Stimulated activated CD8-positive, alpha-beta memory T cell treated with anti-CD3 and anti-CD28 coated beads, Interleukin-15, amount 100 ng/mL, for 48 hours (primary cell): ENCODE data around the gene UBAC2.

Source experiments
- DNase-seq, 2 donors: peaks; one replicate each; pipeline ENCODE4 v3.0.0-alpha.2; 2020; ENCODE audit warnings: low read depth in 2 of 2

UBAC2 gene

DNA sequence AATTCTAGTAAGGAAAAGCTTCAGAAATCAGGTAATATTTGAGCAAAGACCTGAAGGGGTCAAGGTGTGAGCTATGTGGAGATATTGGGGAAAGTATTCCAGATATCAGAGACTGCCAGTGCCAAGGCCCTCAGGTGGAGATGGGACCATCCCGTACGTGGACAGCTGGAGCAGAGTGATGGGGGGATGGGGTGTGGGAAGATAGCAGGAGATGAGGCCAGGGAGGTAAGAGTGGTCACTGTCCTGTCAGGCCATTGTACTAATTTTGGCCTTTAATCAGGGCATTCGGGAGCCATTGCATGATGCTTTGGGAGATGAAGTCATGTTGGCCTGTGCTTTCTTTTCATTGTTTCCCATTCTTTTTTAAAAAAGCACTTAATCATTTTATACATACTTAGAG lies 70.6 kb downstream of the UBAC2 start:
- no peak for DNase-seq

DNA sequence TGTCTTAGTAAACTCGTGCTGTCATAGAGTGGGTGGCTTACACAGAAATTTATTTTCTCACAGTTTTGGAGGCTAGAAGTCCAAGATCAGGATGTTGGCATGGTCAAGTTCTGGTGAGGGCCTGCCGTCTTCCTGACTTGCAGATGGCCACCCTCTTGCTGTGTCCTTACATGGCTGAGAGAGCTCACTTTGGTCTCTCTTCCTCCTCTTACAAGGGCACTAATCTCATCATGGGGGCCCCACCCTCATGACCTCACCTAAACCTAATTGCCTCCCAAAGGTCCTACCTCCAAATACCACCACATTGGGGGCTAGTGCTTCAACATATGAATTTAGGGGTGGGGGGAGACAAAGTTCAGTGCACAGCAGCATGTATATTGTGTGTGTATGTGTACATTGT lies 71.8 kb downstream of the UBAC2 start:
- DNase-seq: no peak

DNA sequence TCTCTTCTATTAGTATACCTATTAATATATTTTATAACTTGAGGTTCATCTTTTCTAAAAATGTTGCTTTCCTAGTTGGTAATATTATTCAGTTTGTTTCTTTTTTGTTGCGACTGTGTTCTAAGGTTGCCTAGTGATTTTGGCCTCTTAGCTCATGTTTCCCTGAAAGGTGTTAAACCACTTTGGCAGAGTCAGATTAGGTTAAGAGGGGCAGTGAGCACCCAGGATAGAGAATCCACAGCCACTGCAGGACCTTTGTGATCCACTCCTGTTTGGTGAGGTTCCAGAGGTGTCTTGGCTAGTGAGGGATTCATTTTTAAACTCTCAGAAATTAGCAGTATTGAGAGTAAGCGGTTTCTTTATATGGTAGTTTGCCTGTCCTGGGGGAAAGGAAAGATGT lies 72.5 kb downstream of the UBAC2 start:
- DNase-seq: no peak

DNA sequence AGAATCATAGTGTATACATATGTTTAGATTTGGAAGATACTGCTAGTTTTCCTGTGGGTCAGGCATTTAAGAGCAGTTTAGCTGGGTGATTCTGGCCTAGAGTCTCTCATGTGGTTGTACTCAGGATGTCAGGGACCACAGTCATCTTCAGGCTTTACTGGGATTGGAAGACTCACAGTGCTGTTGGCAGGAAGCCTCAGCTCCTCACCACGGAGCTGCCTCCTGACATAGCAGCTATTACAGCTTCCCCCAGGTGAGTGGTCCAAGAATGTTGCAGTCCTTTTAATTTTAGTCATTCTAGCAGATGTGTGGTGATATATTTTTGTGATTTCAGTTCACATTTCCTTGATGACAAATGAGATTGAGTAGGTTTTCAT lies 74.4 kb downstream of the UBAC2 start:
- DNase-seq: peak; percentile 31 to 50

DNA sequence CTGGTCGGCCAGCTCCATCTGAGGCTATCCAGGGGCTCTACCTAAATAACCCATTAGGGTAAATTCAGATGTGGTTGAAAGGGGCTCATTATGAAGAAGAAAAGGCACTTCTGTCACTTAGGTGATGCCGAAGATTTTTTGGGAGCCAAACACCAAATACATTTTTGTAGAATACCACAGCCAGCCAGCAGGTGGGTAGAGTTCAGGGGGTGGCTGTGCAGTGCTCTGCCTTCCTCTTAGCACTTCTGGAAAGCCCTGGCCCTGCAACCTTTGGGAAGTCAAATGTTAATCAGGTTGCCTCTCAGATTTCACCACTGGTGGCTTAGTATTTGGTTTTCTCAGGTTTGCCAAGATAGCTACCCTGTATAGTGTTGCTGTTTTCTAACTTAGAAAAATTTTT lies 76.1 kb downstream of the UBAC2 start:
- no peak for DNase-seq

DNA sequence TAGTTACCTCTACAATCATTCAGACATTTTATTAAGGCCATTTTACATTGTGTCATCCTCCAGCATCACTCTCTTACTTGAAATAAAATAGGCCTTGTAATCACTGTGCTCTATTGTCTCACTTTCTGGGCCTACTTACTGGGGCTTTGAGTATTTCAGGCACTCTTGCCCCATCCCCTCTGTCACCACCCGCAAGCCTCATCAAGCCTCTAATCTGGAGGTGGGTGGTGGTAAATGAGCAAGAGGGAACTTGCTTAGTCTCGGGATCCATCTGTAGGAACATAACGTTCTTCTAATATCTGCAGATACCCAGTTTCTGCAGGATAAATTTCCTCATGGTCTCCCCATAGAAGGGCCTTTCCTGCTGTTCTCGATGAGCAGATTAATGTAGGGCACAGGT lies 77.0 kb downstream of the UBAC2 start:
- DNase-seq: no peak

DNA sequence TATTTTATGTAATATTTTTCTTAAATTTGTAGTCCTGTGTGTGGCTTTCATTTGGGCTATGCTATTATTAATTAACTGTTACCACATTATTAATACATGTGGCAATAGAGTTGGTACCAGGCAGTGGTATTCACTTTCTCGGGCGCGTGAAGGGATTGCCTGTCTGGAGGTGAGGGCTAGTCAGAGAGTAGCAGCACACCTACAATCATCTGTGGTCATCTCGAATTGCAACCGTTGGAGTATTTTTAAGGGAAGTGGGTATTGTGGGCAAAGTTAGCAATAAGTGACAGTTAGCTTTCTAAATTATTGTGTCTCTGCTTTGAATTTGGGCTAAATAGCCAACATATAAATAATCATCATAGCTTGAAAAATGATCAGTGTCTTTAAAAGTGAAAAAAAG lies 77.5 kb downstream of the UBAC2 start:
- DNase-seq: no peak

DNA sequence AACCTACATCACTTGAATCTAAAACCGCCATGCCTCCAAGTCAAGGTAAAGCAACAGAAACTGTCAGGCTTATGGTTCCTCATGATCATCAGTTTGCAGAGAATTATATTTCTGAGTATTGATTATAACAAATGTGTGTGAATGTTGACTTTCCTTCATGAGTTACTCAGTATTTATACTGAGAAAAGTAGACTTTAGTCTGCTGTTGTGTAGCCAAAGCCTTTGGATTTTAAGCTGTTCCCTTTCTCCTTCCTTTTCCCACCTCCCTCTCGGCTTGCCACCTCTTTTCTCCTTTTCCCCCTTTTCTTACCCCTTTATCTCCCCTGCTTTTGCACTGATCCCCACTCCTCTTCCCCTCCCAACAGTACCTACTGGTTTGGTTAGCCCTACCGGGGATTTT lies 78.2 kb downstream of the UBAC2 start:
- no peak for DNase-seq

DNA sequence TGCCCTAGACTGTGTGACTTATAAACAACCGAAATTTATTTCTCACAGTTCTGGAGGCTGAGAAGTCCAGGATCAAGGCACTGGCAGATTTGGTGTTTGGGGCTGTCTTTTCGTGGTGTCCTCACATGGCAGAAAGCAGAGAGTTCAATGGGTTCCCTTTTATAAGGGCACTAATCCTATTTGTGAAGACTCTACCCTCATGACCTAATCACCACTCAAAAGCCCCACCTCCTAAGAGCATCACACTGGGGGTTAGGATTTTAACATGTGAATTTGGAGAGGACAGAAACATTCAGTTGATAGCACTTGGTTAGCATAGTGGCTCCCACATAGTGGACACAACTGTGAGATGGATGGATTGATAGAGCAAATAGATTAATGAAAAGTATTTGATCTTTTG lies 79.0 kb downstream of the UBAC2 start:
- DNase-seq: no peak

DNA sequence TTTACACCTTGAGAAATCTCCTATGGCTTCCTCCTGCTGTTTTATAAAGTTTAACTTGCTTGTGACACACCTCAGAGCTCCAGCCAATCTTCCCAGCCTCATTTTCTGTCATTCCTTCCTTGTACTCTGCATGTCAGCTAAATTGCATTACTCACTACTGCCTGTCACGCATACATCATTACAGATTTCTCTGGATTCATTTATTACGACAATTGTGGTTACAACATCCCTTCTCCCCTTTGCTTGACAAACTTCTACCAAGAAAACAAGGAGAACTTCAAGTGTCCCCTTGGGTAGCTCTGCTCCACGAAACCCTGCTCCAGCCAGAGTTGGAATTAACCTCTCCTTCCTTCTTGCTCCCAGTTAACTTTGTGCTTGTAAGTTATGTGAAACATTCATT lies 79.5 kb downstream of the UBAC2 start:
- no peak for DNase-seq

DNA sequence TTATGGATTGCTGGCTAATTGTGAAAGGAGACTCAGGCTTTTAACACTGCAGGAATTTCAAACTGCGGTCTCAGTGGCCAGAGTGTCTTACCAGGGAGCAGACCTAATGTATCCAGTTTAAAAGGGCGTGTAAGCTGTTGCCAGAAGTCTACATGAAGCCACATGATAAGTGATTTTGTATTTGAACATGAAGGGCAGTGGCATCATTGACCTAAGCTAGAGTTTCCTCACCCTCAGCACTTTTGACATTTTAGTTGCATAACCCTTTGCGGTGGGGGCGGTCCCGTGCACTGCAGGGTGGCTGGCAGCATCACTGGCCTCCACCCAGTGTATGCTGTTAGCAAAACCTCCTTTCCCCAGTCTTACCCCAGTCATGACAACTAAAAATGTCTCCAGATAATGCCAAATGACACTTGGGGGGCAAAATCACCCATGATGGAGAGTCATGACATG lies 81.2 kb downstream of the UBAC2 start:
- DNase-seq: no peak

DNA sequence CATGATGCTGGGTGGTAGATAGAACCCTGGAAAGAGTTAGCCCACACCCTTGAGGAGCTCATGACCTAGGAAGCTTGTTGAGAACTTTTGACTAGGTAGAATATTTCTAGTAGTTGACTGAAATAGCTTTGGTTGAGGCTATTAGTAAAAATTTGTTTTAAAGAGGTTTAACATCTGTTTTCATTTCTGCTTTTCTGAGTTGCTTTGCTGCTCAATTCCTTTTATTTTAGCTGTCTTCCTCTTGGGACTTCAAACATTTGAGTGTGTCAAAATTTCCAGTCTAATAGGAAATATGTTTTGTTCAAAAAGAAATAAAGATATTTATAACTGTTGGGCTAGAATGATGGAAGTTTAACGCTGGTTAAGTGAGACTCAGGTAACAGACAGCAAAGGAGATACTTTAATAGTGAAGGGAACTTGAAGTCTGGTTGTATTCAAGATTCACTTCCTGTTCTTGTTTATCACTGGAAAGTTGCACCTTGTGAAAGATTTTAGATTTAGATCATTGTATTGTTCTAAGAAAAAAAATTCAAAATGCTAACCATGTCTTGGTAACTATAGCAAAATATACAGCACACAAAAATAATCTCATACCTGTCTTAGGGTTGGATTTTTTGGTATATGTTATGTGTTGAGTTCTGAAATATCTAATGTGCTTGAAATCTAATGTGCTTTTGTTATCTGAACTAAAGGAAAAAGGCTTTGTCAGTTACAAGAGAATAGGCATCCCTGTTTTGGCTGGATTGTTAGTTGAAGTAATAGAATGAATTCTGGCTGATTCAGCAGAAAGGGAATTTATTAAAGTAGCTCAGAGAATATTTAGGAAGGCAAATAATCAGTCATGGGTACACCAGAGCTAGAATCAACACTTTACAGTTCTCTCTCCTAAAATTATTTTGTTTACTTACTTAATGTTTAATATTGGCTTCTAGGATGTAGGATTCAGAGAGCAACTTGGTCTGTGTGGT lies 81.9 kb downstream of the UBAC2 start:
- DNase-seq: no peak

DNA sequence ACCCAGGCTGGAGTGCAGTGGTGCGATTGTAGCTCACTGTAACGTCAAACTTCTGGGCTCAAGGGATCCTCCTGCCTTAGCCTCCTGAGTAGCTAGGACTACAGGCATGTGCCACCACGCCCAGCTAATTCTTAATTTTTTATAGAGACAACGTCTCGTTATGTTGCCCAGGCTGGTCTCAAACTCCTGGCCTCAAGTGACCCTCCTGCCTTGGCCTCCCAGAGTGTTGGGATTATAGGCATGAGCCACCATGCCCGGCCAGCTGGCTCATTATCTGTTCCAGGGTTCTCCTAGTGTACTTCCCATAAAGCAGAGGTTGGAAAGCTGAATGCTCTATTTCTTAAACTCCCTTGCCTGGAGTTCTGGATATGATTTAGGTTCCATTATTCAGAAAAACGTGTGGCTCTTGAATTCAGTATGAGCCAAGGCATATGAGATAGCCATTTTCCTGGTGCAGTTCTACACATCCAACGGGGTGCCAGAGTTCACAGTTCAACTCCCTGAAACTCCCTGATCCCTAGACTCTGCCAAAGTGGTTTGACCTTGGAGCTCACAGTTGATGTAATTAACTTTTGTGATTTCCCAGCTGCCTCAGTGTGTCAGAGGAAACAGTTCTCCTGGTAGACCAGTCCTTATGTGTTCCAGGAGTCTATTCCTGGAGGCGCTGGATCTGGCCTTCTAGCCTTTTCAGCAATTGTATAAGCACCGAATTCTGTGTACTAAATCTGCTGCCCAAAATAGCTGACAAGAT lies 85.0 kb downstream of the UBAC2 start:
- DNase-seq: no peak

DNA sequence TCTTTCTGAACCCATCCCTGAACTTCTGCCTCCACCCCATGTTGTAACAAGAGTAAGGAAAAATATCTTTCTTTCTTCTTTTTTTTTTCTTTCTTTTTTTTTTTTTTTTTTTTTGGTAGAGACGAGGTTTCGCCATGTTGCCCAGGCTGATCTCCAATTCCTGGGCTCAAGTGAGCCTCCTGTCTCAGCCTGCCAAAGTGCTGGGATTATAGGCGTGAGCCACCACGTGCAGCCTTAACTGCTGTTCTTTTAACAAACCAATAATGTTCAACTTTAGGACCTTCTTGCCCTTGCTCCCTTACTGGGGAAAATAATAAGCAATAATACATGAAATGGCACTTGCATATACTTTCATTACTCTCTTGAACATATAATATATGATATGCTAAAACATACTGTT lies 86.9 kb downstream of the UBAC2 start:
- no peak for DNase-seq

DNA sequence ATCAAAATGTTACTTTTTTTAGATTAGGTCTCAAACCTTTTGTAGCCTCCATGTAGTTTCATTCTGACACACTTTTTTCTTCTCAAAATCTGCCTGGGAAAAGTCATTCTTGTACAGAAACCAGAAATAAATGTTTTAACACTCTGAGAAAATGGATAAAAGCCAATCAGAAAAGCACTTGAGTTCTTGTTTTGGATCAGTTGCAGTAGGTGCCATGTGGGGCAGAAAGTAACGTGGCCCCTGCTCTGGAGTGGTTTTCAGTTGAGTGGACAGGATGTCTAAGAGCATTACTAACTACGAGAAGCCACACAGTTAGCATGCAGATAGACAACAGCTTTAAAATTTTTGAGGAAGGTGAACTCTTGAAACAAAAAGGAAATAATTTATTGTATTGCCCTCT lies 87.4 kb downstream of the UBAC2 start:
- DNase-seq: peak in 1 of 2 donors; percentile 70

DNA sequence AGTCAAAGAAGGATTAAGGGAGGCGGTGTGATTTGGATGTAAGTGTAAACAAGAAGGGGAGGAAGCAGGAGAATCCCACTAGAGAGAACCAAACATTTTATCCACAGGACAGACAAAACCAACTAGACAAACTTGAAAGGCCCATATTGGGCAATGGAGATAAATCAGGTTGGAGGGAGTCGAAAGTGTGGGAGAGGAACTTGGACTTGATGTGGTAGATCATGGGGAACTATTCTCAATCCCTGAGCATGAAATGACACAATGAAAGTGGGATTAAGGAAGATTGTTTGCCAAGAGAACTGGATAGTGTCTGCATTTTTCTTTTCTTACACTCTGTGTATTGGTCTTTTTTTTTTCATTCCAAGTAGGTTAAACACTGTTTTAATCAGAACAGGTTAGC lies 88.6 kb downstream of the UBAC2 start:
- no peak for DNase-seq

DNA sequence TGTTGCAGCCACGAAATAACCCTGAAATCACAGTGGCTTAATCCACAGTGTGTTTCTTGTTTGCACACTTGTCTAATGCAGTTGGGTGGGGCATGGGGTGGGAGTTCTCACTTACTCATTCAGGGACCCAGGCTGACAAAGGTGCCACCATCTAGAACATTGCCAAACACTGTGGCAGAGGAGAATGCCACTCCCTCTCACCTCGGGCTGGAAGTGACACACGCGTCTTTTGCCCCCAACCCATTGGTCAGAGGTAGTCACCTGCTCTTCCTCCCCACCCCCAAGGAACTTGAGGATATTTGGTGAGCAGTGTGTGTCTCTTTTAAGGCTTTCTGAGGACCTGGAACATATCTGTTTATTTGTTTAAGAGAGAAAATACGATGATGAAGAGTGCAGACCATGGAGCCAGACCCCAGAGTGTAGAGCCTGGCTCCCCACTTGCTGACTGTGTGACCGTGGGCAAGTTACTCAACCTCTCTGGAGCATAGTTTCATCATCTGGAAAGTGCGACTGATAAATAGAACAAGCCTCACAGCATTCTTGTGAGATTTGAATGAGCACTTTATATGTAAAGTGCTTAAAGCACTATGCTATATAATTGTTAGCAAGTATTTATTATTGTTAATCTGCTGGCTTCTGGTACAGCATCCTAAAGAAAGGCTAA lies 89.2 kb downstream of the UBAC2 start:
- peak in 1 of 2 donors; percentile 72 for DNase-seq

DNA sequence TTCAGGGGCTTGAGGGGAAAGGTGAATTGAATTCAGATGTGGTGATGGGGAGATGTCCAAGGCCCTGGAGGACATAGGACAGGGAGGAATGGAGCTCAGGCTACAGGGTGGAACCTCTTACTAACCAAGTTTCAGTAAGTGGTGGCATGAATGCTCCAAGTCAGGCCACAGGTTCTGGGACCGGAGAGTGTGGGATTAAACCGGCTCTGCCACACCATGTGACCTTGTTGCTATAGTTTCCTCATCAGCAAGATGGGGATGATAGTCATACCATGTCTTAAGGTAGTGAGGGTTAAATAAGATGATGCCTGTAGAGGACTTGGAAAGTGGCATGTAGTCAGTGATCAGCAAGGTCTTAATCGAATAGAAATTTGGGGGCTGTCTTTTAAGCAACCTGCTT lies 90.2 kb downstream of the UBAC2 start:
- no peak for DNase-seq

DNA sequence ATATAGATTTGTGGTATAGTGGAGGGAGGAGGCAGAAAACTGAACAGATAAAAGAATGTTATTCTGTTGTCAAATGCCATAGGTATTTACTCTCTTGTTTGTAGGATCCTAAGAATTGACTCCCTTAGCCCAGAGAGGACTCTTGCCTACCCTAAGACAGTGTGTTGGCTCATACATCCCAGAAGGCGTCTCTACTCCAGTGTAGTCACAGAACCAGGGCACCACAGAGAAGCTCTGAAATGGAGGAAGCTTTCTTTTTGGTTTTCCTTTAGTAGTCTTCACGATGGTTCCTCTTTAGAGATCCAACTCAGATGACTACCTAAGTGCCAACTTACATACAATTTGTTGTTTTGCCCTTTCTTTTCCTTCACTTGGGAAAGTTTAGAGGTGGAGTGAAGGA lies 92.5 kb downstream of the UBAC2 start:
- DNase-seq: no peak

DNA sequence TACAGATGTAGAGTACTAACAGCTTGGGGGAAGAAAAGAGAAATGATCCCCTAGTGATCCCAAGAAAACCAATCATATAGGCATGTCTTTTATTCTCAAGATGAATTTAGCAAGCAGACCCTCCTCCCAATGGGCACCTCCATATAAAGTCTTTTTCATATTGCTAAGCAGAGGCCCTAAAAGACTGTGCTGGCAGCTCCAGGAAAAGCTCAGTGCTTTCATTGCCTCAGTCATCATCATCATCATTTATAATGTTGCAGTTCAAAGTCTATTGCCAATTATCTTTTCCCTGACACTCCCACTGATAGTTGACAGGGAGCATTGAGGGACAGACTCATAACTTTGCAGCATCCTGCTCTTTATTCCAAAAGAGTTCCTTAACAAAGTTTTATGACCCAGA lies 93.5 kb downstream of the UBAC2 start:
- no peak for DNase-seq

DNA sequence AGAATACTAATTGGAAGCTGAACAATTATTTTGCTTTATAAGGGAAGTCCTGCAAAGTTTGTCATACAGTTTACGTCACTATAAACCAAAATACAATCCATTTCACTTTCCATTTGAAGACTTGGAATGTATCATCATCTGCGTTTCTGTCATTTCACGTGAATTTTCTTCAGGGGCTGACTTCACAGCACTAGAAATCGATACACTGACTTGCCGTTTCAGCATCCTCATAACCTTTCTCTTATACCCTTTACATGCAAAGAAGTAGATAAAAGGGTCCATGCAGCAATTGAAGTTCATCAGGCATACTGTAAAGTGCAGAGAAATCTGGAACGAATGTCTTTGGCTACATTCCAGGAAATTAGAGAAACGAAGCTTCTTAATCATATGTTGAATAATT lies 94.3 kb downstream of the UBAC2 start:
- no peak for DNase-seq

DNA sequence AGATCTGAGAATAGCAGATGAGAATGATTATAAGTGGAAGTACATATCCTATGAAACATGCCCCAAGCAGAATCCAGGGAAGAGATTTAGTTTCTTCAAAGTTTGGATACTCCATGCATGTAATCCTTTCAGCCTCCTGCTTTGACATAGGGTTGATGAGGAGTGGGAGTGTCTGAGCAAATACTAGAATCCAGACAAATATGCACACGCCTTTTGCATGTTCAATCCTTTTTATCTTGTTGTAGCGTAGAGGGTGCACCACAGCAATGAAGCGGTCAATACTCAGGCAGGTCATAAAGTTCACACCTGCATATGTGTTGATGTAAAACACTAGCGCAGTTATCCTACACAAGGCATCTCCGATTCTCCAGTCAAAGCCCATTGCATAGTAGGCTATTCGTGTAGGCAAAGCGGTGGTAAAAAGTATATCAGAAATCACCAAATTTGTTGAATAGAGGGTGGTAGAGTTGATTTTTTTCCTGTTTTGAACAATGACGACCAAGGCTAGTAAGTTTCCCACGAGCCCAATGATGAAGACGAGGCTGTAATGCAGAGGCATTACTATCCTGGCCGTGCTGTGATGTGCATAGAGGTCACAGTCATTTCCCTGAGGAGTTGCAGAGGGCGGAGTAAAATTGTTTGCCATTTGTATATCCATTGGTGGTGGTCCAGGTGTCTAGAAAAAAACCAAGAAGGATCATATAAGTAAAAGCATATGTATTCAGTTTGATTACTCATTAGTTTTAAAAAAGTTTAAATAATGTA lies 95.0 kb downstream of the UBAC2 start:
- no peak for DNase-seq
